ENCODE measurements around the gene PRICKLE1.

- TF ChIP-seq EZH2 (IDR thresholded peaks at IDR 0.05; ENCODE audit: low read depth, unreplicated experiment) (no peak), CTCF (conservative IDR thresholded peaks at IDR 0.05; ENCODE audit: low read depth in 2 of 2) (peak; percentile 74 to 75), POLR2AphosphoS5 (IDR thresholded peaks at IDR 0.05; ENCODE audit: low read depth) (no peak), CREB1 (CRISPR knock-in tag; IDR thresholded peaks at IDR 0.05; ENCODE audit: low read depth) (no peak), ZNF462 (CRISPR knock-in tag; IDR thresholded peaks at IDR 0.05) (no peak)
These were observed 20.3 kb downstream of the PRICKLE1 start for GRCh38 chr12:42568952-42569915.
